Lower leg skin (tissue), 3 donors: Measurements from ENCODE around the gene ZNF644.
"Not testable (repeated sequence)": the region's sequence is repeated elsewhere in the genome, so short reads cannot be mapped to it uniquely, and the experiment has no call there.

Experiments
- CTCF ChIP-seq, 3 donors: fragments of 450-650 bp; IDR thresholded peaks; one replicate each; pipeline ENCODE4 v1.5.1; 2016; ENCODE audit warnings: antibody characterized with exemption in 3 of 3, mild to moderate bottlenecking in 3 of 3, moderate library complexity in 2 of 3
- POLR2A ChIP-seq, 2 donors: fragments of 450-650 bp; IDR thresholded peaks; one replicate each; pipeline ENCODE4 v1.6.1; 2016 to 2017; ENCODE audit warnings: antibody characterized with exemption in 2 of 2, mild to moderate bottlenecking in 1 of 2, moderate library complexity in 1 of 2

- TF ChIP-seq POLR2A, CTCF (IDR thresholded peaks at IDR 0.05): not testable (repeated sequence)
Measured at GRCh38 chr1:91049551-91049950, 27.7 kb upstream of the ZNF644 start.
